K562 treated with DMSO at 1 percent for 12 hours (cell line): ENCODE measurements around the gene NAGS. TPM values are rescaled to one million over a fixed set of nuclear protein-coding genes. Genes with fewer than 3 reads are reported as not detected.

Experiments used
- total RNA-seq: library from RNA; unstranded; fragments of 300-600 nt; gene quantifications from 2 replicates; pipeline ENCODE4 v1.2.3, GENCODE V29; 2022; ENCODE audit not compliant: insufficient read depth

Gene NAGS
- total RNA-seq, result 0.28 TPM in 1 of 2 replicates, not detected in the other

GRCh38 chr17:44004077-44004760 is at the start of gene NAGS:
TSS of gene NAGS (plus strand) at chr17:44004622. CDS start at chr17:44004664, 42 bp downstream.

GRCh38 chr17:44014437-44015172 is 10.2 kb downstream of the NAGS start, which contains the start of gene TMEM101:
TSS of gene TMEM101 (minus strand) at chr17:44014963. CDS start at chr17:44014952, 11 bp downstream.

Other genes starting within 250 kb of the NAGS start
- not detected in 2 replicates for gene SOST, start 245.8 kb upstream of the NAGS start, total RNA-seq
- 12.8 and 35.0 TPM in 2 replicates for gene DUSP3, start 225.6 kb upstream of the NAGS start, total RNA-seq
- gene CFAP97D1, start 224.2 kb upstream of the NAGS start, total RNA-seq, result not detected in 2 replicates
- 0.50 and 13.7 TPM in 2 replicates for gene MPP3, start 171.5 kb upstream of the NAGS start, total RNA-seq
- gene CD300LG, start 157.4 kb upstream of the NAGS start, total RNA-seq, result not detected in 2 replicates
- 0.39 TPM in 1 of 2 replicates, not detected in the other for gene MPP2, start 97.1 kb upstream of the NAGS start, total RNA-seq
- not detected in 2 replicates for gene PPY, start 62.1 kb upstream of the NAGS start, total RNA-seq
- not detected in 2 replicates for gene PYY, start 50.7 kb upstream of the NAGS start, total RNA-seq
- gene TMEM101, start 10.3 kb downstream of the NAGS start, total RNA-seq, result 42.6 and 55.7 TPM in 2 replicates
- 27.6 and 41.9 TPM in 2 replicates for gene LSM12, start 62.0 kb downstream of the NAGS start, total RNA-seq
- 40.2 and 50.4 TPM in 2 replicates for gene G6PC3, start 66.1 kb downstream of the NAGS start, total RNA-seq
- 31.7 and 48.2 TPM in 2 replicates for gene HDAC5, start 119.0 kb downstream of the NAGS start, total RNA-seq
- gene HROB, start 137.3 kb downstream of the NAGS start, total RNA-seq, result 8.5 and 15.5 TPM in 2 replicates
- gene ASB16, start 166.1 kb downstream of the NAGS start, total RNA-seq, result 2.2 TPM in 1 of 2 replicates, not detected in the other
- 20.7 and 32.2 TPM in 2 replicates for gene TMUB2, start 182.3 kb downstream of the NAGS start, total RNA-seq
- 36.9 and 58.7 TPM in 2 replicates for gene ATXN7L3, start 195.3 kb downstream of the NAGS start, total RNA-seq
- 26.5 and 52.8 TPM in 2 replicates for gene UBTF, start 215.1 kb downstream of the NAGS start, total RNA-seq